NCI-H82 (cell line): ENCODE data around the gene UBE2G2.

Experiments used
- DNase-seq: peaks from one replicate; lab custom pipeline; 2025; lab: John Stamatoyannopoulos, UW

UBE2G2 gene

DNA sequence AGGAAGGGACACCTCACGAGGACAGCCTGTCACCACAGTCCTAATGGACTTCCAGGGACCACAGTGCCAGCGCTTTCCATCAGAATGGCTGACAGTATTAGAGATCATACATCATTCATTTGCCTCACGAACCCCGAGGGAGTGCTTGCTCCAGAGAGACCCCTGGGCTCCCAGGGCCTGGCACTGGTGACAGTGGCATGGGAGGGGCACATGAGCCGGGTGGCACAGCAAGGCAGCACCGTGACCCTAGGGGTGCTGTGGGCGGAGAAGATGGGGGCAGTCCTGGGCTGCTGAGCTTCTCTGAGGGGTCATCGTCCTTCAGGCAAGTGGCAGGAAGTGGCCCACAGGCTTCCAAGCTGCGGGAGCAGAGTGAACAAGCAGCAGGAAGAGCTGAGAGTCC is 73.9 kb downstream of the UBE2G2 start:
- no peak for DNase-seq

DNA sequence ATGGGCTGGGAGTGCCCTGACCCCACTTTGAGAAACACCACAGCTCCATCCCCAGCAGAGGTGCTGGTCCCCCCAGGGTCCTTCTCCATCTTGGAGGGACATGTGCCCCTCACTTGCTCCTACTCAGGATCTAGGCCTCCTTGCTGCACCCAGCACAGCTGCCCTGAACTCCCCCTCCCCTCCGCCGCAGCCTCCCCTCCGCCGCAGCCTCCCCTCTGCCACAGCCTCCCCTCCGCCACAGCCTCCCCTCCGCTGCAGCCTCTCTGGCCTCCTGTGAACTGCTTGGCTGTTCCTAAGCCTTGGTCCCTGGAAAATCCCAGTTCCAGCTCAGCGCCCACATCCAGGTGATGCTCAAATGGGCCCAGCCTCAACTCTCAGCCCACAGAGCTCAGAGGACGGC is 74.3 kb downstream of the UBE2G2 start:
- DNase-seq, result no peak

DNA sequence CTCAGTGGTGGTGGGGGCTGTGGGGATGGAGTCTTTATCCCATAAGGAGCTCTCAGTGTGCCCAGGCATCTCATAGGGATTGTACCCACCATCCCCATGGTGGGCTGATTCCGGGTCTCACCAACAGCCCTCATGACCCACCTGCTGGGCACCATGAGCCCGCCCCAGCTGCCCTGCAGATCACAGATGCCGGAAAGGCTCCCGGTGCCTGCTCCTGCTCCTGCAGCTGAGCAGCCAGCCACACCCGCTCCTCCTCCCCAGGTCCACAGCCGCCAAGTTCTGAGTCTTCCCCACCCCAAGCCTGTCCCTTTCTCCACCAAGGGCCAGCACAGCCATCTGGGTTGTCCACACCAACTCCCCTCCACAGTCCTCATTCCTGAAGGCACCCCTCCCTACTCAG is 74.8 kb downstream of the UBE2G2 start:
- no peak for DNase-seq

DNA sequence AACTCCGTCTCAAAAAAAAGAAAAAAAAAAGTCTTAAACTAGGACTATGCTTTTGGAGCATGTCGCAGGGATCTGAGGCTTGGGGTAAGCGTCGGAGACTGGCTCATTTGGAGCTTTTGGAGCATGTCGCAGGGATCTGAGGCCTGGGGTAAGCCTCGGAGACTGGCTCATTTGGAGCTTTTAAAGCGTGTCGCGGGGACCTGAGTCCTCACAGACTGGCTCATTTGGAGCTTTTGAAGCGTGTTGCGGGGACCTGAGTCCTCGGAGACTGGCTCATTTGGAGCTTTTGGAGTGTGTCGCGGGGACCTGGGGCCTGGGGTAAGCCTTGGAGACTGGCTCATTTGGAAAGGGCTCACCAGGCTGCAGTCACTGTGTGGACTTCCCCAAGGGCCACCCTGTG is 76.7 kb downstream of the UBE2G2 start:
- no peak for DNase-seq

DNA sequence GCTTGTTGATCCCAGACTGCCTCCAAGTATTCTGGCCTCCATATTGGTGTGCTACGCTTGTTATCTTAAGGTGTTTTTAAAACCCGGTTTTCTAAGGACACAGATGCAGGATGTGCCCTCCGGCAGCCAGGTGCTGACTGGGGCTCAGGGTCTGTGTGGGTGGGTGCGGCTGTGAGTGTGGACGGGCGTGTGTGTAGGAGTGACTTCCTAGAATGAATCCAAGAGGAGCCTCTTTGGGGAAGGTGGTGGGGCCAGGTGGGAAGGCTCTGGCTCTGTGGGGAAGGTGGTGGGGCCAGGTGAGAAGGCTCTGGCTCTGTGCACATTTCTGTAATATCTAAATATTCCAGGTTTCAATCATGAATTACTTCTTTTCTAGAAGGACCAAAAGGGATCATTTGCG is 77.4 kb downstream of the UBE2G2 start:
- DNase-seq, result no peak

DNA sequence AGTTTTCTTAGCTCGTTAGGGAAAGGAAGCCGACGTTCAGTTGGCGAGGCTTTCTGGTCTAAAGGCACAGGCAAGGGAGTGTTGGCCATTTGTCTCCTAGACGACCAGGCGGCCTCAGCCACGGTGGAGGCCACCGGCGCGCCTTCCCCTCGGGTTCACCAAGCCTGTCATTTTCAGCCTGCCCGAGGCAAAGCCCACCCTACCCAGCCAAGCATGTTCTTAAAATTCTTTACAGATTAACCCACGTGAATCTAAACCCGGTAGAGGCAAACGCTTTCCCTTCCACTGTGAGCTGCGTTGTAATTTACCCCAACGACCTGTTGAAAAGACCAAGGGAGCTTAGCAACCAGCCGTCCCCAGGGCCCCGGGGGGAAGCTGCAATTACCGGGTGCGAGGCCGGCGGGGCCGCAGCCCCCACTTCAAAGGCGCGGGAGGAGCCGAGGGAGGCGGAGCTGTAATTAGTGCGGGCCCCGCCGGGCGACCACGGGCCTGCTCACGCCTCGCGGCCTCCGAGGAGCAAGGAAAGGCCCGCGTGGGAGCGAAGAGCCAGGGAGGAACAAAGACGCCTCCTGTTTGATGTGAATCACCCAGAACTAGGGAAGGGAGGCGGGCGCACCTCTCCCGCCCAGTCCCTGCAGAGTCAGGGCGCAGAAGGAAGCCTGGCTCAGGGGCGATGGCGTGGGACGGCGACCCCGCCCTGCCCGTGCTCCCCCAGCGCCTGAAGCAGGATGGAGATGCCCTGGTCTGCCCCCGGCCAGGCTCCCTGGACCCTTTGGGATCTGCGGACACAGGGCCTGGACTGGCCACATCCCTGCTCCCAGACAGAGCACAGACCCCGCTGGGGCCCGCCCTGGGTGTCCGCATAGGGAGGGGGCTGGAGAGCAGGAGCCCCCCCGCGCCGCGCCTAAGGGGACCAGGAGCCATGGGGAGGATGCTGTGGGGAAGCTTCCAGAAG is 78.2 kb downstream of the UBE2G2 start:
- DNase-seq, result no peak

DNA sequence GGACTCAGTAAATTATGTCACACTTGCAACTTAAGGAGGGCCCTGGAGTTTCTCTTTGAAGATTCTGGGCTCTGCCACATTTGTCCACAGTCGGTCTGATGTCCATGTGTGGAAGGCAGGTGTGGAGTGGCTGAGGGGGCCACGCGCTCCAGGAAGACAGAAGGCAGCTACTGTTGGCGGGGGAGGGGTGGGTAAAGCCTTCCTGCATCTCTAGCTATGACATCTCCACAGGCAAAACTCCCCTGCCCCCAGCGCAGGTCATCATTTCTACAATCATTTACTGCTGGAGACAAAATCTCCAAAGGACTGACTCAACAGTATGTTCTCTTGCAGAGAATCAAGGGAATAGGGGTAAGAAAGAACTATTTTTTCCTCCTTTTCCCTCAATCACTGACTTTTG is 78.9 kb downstream of the UBE2G2 start:
- no peak for DNase-seq

DNA sequence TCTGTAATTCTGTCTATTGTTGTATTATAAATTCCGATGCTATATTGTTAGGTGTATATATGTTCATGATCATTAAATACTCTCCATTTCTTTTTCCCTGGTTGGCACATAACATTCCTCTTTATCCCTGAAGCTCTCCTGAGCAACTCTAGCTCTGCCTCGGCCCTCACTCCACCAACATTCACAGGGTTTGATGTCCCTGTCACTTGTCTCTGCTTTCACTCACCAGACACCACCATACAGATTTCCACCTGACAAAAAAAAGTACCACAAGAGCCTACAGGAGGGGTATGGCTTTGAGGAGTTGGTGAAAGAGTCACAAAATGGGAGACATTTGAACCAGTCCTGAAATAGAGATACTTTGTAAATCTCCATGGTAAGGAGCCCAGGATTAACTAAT is 81.5 kb downstream of the UBE2G2 start:
- DNase-seq, result no peak
